Measurements from ENCODE around the gene CNTN2. TPM values are rescaled to one million over a fixed set of nuclear protein-coding genes. Genes with fewer than 3 reads are reported as not detected.

CNTN2 gene, protein sequence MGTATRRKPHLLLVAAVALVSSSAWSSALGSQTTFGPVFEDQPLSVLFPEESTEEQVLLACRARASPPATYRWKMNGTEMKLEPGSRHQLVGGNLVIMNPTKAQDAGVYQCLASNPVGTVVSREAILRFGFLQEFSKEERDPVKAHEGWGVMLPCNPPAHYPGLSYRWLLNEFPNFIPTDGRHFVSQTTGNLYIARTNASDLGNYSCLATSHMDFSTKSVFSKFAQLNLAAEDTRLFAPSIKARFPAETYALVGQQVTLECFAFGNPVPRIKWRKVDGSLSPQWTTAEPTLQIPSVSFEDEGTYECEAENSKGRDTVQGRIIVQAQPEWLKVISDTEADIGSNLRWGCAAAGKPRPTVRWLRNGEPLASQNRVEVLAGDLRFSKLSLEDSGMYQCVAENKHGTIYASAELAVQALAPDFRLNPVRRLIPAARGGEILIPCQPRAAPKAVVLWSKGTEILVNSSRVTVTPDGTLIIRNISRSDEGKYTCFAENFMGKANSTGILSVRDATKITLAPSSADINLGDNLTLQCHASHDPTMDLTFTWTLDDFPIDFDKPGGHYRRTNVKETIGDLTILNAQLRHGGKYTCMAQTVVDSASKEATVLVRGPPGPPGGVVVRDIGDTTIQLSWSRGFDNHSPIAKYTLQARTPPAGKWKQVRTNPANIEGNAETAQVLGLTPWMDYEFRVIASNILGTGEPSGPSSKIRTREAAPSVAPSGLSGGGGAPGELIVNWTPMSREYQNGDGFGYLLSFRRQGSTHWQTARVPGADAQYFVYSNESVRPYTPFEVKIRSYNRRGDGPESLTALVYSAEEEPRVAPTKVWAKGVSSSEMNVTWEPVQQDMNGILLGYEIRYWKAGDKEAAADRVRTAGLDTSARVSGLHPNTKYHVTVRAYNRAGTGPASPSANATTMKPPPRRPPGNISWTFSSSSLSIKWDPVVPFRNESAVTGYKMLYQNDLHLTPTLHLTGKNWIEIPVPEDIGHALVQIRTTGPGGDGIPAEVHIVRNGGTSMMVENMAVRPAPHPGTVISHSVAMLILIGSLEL
- total RNA-seq: not detected in 2 replicates

DNA sequence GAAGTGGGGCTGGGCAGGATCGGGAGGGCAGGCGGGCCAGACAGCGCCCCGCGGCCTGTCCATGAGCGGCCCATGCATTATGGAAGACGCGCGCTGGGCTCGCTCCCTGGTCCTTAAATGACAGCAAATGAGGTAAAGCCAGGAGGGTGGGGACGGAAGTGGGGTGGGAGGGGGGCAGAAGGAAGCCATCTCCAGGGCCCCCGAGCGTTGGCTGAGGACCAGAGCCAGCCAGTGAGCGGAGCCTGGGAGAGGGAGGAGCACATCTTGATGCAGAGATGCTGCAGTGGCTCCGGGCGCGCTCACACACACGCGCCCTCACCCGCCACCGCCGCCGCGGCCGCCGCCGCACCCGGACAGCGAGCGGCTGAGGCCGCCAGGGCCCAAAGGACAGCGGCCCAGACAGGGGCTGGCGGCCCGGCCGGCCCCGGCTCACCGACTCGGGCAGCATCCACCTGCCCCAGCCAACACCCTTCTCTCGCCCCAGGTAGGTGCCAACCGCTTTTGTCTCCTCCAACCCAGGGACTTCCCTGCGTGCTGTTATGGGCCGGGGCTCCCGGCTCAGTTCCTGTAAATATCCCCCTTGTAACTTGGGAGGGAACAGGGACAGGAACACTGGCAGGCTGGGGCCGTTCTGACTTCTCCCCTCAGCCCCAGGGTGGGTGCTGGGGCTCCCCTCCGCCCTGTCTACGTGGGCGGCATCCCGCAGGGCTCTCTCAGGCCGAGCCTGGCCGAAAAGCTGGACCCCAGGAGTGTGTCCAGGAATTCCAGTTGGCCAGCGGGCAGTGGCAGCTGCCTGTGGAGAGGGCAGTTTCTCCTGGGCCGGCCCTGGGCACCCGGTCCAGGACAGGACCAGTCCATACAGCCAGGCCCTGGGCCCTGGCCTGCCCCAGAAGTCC, at the start of gene CNTN2:
TSS of gene CNTN2 (plus strand) at position 302 of the 896 bp plus-strand sequence. CDS start 9,974 bp downstream, outside the sequence.
- DNase-seq (ENCODE audit: low read depth in 2 of 2): no peak

DNA sequence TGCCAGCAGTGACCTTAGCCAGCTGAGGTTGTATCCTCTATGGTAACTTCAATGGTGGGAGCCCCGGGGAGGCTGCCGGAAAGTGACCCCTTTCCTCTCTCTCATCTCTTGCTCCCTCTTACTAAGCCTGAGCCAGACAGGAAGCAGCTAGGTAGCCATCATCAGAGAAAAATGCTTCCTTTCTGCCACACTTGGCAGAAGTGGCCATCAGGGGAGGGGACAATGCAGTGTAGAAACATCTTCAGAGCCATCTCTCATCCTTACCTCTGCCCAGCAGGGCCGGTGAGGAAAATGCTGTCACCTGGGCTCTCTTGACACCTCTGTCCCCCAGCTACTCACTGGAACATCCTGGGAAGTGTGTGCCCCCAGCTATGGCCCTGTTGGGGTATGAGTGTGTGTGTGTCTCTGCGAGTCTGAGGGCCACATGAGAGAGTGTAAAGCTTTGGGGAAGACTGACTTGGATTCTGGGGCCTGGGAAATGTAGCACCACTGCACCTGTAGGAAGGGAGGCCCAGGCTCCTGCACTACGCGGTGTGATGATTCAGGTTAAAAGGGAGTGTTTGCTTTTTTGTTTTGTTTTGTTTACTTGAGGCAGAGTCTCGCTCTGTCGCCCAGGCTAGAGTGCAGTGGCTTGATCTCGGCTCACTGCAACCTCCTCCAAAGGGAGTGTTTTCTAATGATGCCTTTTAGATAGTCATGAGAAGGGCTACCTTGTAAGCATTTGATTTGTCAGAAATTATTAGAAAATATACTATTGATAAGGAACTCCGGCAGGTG, 48.7 kb upstream of the CNTN2 start:
- DNase-seq (ENCODE audit: low read depth in 2 of 2): no peak

DNA sequence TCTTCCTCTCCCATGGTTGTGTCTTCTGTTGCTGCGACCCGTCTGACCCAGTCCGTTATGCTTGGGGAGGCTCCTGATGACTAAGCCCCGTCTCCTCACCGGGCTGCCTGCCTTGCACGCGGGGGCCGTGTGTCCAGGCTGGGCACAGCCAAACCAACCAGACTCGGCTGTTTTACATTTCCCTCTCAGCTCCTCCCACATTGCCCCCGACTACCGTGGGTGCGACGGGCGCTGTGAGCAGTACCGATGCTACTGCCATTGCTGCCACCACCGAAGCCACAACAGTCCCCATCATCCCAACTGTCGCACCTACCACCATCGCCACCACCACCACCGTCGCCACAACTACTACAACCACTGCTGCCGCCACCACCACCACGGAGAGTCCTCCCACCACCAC, 46.0 kb upstream of the CNTN2 start:
- DNase-seq (ENCODE audit: low read depth in 2 of 2): no peak

DNA sequence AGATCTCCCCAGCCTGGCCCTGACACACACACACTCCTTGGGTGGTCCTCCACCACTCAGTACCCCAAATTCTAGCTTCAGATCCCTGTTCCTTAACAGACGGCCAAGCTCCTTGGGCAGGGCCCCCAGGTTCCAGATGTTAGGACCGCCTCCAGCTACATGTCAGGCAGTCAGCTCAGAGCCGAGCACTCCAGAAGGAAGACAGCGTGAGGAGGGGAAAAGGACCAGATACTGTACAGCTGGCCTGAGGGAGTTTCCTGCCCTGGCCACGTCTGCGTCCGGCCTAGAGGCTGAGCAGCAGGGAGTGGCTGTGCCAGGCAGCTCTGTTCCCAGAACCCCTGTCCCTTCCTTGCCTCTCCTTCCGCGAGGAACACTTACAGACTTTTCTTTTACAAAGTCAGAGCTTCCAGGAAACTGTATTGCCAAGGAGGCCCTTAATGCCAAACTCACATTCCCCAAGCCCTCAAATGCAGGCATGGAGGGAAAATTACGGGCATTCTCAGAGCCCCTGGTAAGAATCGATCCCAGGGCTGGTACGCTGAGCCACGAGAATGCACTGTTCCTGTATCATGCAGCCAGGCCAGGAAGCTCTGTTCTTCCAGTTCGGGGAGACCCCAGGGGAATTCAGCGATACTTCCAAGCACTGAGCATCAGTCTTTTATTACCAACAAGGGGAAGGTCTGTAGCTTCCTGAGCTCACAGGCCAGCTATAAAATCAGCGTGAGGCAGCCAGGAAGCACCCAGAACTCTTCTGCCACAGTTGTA, 45.2 kb upstream of the CNTN2 start:
- no peak for DNase-seq (ENCODE audit: low read depth in 2 of 2)

DNA sequence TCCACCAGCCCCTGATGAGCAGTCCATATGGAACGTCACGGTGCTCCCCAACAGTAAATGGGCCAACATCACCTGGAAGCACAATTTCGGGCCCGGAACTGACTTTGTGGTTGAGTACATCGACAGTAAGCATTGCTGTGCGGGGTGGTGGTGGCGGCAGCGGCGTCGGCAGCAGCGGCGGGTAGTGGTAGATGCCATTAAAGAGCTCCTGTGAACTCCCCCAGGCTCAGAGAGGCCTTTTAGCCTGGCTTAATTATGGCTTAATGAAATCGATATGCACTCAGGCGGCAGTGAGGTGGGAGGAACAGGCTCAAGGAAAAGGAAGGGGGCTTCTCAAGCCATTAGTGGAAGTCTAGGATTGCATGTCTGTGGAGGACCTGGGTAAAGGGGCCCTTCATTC, 41.9 kb upstream of the CNTN2 start:
- no peak for DNase-seq (ENCODE audit: low read depth in 2 of 2)

DNA sequence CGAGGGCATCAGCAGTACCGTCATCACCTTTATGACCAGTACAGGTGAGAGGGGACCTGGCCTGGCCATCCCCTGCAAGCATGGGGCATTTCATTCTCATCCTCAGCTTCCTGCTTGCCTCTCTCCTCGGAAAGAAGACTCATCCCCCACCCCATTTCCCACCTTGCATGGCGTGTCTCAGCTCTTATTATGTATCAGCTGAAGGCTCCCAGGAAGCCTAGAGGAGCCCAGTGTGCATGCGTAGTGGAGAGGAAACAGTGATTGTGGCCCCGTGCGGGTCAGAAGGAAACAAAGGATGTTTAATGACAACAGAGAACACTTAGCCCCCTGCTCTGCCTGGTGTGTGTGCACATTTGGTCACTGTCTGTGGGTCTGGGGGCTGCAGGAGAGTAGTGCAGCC, 40.3 kb upstream of the CNTN2 start:
- no peak for DNase-seq (ENCODE audit: low read depth in 2 of 2)

DNA sequence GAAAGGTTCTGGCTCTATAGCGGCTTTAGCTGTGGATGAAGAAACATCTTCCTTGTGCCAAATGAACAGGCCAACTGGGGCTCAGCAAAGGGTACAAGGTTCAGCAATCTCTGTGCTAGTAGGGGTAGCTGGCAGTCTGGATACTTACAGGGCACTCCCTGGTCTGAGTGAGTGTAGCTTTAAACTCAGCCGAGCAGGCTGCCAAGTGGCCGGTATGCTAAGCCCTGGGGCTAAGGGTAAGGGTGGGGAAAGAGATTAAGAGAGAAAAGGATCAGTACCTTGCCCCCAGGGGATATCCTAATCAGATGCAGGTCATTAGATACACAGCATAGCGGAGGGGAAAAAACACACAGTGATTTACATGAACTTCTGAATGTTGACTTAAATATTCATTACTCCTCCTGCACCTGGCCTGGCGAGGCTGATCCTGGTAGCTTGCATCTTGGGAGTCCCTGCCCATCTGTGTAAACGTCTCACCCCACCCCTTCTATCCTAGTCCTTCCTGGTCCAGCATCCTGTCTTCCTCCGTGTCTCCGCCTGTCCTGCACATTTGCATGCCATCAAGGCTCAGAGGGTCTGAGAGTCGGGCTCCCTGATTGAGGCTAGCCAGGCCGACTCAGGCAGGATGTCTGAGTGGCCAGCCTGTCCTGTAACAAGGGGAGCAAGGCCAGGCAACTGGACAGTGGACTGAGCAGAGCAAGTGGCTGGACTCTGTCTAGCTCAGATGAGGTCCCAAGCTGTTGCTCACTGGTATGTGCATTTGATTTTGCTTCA, 39.5 kb upstream of the CNTN2 start:
- DNase-seq (ENCODE audit: low read depth in 2 of 2): no peak

DNA sequence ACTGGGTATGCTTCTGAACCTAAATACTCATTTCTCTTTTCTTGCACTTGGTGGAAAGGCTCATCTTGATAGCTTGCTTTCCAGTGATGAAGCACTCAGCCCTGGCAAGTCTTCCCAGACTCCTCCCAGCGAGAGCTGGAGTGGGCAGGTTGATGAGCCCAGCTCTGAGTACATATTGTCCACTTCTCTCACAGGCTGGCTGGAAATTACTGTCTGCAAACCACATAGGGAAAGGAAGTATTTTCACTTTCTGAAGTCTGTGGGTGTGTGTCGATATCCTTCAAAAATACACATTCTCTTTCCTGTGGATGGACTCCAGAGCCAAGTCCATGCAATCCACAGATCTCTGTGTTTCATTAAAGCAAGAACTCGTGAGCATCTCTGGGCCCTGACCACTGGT, 38.7 kb upstream of the CNTN2 start:
- DNase-seq (ENCODE audit: low read depth in 2 of 2): no peak

DNA sequence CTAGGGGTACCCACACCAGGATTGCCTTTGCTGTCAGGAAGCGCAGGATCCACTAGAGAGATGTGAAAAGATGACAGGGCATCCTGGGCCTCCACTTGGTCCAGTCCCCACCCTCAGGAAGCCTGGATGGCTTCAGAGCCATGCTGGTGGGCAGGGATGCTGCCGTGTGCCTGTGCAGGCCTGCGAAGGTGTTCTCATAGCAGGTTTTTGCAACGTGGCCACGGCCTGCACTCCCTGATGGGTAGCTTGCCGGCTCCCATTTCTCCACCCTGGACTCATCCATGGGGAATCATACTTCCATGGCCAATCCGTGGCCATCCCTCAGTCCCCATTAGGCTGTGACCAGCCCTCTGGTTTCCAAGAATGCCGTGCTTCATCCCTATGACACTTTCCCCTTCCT, 34.1 kb upstream of the CNTN2 start:
- DNase-seq (ENCODE audit: low read depth in 2 of 2): no peak

DNA sequence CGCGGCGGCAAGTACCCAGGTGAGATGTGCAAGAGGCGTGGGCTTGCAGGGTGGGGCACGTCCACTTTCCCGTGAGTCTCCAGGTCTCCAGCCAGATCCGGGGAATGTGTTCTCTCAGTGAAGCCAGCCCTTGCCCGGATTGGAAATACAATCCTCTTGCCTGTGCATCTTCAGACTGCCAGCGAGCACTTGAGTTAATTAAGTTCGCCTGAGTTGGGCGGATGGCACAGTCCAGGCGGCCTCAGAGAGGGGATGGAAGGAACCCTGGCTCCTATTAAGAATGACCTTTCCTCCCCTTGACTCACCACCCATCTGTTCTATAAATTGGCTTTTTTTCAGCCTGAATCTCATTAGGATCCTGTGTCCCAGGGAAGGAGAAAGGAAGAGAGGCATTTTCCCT, 33.3 kb upstream of the CNTN2 start:
- DNase-seq (ENCODE audit: low read depth in 2 of 2): no peak

DNA sequence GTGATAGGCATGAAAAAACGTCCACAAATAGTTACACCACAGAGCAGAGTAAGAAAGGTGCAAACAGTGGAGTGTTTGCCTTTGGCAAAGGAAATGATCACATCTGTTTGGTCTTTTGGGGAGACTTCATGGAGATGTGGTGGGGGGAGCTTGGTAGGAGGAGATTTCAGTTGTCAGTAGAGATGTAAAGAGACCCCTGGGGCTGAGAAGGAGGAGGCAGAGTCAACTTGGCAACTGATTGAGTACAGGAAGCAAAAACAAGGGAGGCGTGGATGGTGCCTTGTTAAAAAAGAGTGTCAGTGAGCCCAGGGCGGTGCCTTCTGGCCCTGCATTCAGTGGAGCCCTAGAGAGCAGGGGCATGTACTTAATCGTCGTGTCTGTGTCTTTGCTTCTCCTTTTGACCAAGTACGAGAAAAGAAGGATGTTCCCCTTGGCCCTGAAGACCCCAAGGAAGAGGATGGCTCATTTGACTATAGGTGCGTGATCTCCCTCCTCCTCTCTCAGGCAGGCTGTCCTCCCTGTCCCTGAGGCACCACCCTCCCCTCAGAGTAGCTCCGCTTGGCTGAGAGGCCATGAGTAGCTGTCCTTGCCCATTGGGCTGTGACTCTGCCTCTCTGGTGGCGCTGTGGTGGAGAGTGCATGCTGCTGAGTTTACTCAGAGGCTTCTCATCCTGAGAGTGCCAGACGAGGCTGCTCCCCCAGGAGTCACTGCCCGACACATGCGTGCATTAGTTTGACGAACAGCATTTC, 30.4 kb upstream of the CNTN2 start:
- no peak for DNase-seq (ENCODE audit: low read depth in 2 of 2)

DNA sequence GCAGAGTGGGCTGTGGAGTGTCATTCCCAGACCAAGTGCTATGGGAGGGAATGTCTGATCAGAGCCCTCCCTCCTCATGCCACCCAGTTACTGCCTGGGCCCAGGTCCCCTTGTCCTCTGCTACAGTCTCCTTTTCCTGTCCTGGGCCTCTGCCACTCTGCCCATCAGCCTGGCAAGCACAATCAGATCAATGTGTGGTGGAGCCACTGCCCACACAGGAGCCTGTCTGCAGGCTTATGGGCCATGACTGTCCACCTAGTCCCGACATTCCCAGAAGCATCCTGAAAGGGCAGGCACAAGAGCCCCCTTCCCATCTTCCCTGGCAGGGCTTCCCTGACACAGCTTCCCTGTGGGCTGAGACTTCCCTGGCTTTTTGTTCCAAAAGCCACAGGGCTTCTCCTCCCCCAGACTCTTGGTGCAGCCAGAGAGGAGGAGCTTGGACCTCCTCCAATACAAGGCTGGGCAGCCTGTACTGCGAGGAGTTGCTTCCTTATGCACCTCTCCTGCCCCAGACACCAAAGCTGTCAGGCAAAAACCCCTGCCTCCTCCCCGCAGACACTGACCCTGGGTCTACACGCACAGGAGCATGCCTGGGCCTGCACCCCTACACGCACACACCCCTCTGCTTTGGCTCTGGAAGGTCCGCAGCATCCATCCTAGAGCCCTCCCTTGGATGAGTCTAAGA, 29.2 kb upstream of the CNTN2 start:
- no peak for DNase-seq (ENCODE audit: low read depth in 2 of 2)

DNA sequence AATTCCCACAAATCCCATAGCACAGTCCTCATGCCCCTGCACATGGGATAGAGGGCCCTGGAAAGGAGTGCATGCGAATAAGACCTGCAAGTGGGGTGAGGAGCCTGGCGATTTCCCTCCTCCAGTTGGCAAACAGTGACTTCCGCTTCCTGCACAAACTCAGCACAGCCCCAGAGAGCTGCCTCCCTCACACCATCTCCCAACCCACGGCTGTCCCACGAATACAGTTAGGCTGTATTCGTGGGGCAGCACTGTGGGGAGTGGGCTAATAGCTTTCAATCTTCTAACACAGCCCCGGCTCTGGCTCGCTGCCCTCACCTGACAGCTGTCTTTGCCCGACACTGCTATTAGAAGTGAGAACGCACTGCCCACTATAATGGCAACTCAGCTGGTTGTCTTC, 28.2 kb upstream of the CNTN2 start:
- DNase-seq (ENCODE audit: low read depth in 2 of 2): no peak

DNA sequence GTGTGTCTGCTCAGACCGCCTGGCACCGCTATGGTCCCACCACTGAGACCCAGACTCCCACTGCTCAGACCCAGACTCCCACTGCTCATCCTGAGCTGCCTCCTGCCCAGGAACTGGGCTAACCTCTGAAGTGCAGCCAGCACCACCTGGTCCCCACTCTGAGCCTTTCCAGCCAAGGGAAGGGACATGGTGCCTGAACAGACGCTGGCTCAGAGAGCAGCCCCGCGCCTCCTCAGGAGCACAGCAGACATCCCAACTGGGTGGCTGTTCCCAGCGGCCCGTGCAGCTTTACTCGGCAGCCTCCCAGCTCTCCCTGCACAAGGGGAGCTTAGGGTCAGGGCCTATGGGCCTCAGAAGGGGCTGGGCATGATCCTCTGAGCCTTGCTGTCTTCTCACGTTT, 27.8 kb upstream of the CNTN2 start:
- no peak for DNase-seq (ENCODE audit: low read depth in 2 of 2)

DNA sequence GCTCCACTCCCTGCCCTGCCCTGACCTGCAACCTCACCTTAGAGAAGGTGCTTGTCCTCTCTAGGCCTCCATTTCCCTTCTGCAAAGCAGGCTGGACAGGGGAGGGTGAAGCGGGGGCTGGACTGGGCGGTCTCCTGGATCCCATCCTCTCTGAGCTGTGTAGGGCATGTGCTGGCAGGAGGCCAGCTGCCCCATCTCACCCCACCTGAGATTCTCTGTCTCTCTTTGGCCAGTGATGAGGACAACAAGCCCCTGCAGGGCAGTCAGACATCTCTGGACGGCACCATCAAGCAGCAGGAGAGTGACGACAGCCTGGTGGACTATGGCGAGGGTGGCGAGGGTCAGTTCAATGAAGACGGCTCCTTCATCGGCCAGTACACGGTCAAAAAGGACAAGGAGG, 26.9 kb upstream of the CNTN2 start:
- no peak for DNase-seq (ENCODE audit: low read depth in 2 of 2)

DNA sequence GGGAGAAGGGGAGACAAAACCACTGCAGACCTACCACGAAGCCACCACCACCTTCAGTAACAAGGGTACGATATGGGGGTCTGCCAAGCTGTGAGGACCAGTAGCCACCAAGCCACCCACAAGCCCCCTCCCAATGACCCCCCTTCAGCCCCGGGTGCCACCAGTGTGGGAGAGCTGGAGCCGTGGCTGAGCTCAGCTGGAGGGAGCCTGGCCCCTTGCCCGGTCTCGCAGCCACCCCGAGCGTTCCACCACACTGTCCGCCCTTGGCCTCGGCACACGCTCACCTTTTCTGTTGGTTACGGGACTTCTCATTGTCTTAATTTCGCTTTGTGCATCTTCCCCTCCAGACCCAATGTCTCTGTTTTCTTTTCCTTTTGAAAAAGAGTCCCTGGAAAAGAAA, 26.4 kb upstream of the CNTN2 start:
- no peak for DNase-seq (ENCODE audit: low read depth in 2 of 2)

DNA sequence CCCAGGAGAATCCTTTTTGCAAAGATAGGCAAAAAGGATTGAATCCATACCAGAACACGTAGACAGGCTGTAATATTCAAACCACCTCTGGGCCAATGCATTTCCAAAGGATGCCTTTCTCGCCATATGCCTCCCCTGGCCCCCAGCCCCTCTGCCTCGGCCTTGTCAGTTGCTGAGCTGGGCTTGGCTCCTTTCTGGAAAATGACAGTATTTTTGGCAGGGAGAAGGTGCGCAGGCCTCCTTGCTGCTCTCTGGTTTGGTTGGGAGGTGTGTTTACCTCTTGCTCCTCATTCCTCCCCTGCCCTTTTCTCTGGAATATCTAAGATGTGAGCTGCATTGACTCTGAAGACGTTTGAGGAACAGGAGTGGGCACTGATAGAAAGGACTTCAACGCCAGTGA, 26.0 kb upstream of the CNTN2 start:
- no peak for DNase-seq (ENCODE audit: low read depth in 2 of 2)

DNA sequence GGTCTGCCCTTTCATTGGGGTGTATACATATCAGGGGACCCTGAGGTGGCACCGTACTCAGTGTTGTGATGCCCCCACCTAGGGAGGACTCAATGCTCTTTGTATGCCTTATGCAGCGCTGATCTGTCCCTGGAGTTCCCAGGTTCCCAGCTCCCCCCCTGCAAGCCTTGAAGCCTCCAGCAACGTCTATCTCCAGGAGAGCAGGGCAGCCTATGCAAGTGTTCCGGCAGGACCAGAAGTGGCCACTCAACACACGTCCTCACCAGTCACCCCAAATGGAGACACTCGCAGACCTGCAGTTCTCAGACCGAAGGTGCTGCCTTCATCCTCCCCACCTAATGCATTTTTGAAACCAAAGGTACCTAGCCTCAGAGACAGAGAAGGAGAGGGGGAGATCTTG, 25.2 kb upstream of the CNTN2 start:
- no peak for DNase-seq (ENCODE audit: low read depth in 2 of 2)

All from dermis microvascular lymphatic vessel endothelial cell (primary cell).